HepG2 (cell line): ENCODE data around the gene LZTR1. TPM values are rescaled to one million over a fixed set of nuclear protein-coding genes. Genes with fewer than 3 reads are reported as not detected.

ENCODE experiments used
- BCL3 ChIP-seq: sonication (generic); formaldehyde crosslinking; IDR thresholded peaks from 2 replicates; pipeline ENCODE4 v1.5.1; 2020; ENCODE audit warnings: mild to moderate bottlenecking, missing genetic modification reagents, moderate library complexity
- FOSL2 ChIP-seq: sonication (generic); formaldehyde crosslinking; IDR thresholded peaks from 2 replicates; pipeline ENCODE4 v1.4.0; 2020; ENCODE audit warnings: missing genetic modification reagents
- FOXA3 ChIP-seq: IDR thresholded peaks from 2 replicates; pipeline ENCODE4 v1.6.1; 2016; ENCODE audit warnings: missing genetic modification reagents, missing compliant biosample characterization
- GLI4 ChIP-seq: sonication (generic); formaldehyde crosslinking; IDR thresholded peaks from 2 replicates; pipeline ENCODE4 v1.5.1; 2020; ENCODE audit warnings: missing genetic modification reagents, mild to moderate bottlenecking, moderate library complexity, borderline replicate concordance
- GTF2F1 ChIP-seq: fragments of 150-350 bp; IDR thresholded peaks from 2 replicates; pipeline ENCODE4 v1.6.1; 2014; ENCODE audit warnings: low read length
- HHEX ChIP-seq: IDR thresholded peaks from 2 replicates; pipeline ENCODE4 v1.6.1; 2016; ENCODE audit warnings: control low read depth
- IRF9 ChIP-seq: sonication (generic); formaldehyde crosslinking; IDR thresholded peaks from 2 replicates; pipeline ENCODE4 v1.8.0; 2022; ENCODE audit warnings: missing genetic modification reagents, mild to moderate bottlenecking, borderline replicate concordance
- MAFK ChIP-seq, 2 experiments: IDR thresholded peaks in 1 of 2; conservative IDR thresholded peaks in 1 of 2; 2 replicates each; pipeline ENCODE4 v1.6.1; 2011; ENCODE audit warnings: improper control_type of control experiment in 2 of 2, low read length in 2 of 2
- MBNL3 ChIP-seq: fragments of 250-450 bp; sonication (Bioruptor Pico); conservative IDR thresholded peaks from 2 replicates; pipeline ENCODE4 v1.8.0; 2022; ENCODE audit warnings: mild to moderate bottlenecking, inconsistent platforms
- MED1 ChIP-seq: sonication (generic); formaldehyde crosslinking; IDR thresholded peaks from 2 replicates; pipeline ENCODE4 v1.4.0; 2020; ENCODE audit warnings: missing genetic modification reagents
- MIXL1 ChIP-seq: IDR thresholded peaks from 2 replicates; pipeline ENCODE4 v1.6.1; 2016
- NFIC ChIP-seq: IDR thresholded peaks from 2 replicates; pipeline ENCODE4 v1.6.1; 2012; ENCODE audit warnings: mild to moderate bottlenecking, low read length, inconsistent platforms
- PBX3 ChIP-seq: sonication (generic); formaldehyde crosslinking; IDR thresholded peaks from 2 replicates; pipeline ENCODE4 v1.8.1; 2023; ENCODE audit warnings: missing genetic modification reagents, inconsistent platforms, borderline replicate concordance
- RCOR2 ChIP-seq: IDR thresholded peaks from 2 replicates; pipeline ENCODE4 v1.6.1; 2016; ENCODE audit warnings: missing biosample characterization, missing genetic modification reagents
- RNF2 ChIP-seq: fragments of 450-650 bp; conservative IDR thresholded peaks from 2 replicates; pipeline ENCODE4 v1.6.1; 2016; ENCODE audit warnings: low read depth
- SALL1 ChIP-seq: sonication (generic); formaldehyde crosslinking; IDR thresholded peaks from 2 replicates; pipeline ENCODE4 v1.8.0; 2022; ENCODE audit warnings: mild to moderate bottlenecking, missing genetic modification reagents
- SALL2 ChIP-seq: sonication (generic); formaldehyde crosslinking; IDR thresholded peaks from 2 replicates; pipeline ENCODE4 v1.8.1; 2023; ENCODE audit warnings: mild to moderate bottlenecking, missing genetic modification reagents, inconsistent platforms
- ZMYM4 ChIP-seq: sonication (generic); formaldehyde crosslinking; IDR thresholded peaks from 2 replicates; pipeline ENCODE4 v1.8.1; 2023; ENCODE audit warnings: mild to moderate bottlenecking, missing genetic modification reagents
- ZNF274 ChIP-seq: sonication (generic); formaldehyde crosslinking; IDR thresholded peaks from 2 replicates; pipeline ENCODE4 v1.5.1; 2020; ENCODE audit warnings: mild to moderate bottlenecking, missing genetic modification reagents
- ZNF333 ChIP-seq: sonication (generic); formaldehyde crosslinking; IDR thresholded peaks from 2 replicates; pipeline ENCODE4 v1.4.0; 2020; ENCODE audit warnings: mild to moderate bottlenecking, missing genetic modification reagents, borderline replicate concordance
- ZNF510 ChIP-seq: sonication (generic); formaldehyde crosslinking; IDR thresholded peaks from 2 replicates; pipeline ENCODE4 v1.4.0; 2020; ENCODE audit warnings: low read depth, mild to moderate bottlenecking, missing genetic modification reagents
- ZNF549 ChIP-seq: sonication (generic); formaldehyde crosslinking; IDR thresholded peaks from 2 replicates; pipeline ENCODE4 v1.5.0; 2020; ENCODE audit warnings: missing genetic modification reagents
- polyA plus RNA-seq, 8 experiments: library from polyadenylated mRNA; depleted of rRNA in 3 of 8; stranded (reverse) in 7 of 8; unstranded in 1 of 8; fragments of >200 nt; fragmentation: Illumina TruSeq in 4 of 8; extraction: Trizol in 4 of 8; gene quantifications; 2 replicates each; pipeline versions ENCODE4 v1.2.1 to v1.2.3, GENCODE V29; 2011 to 2016; ENCODE audit warnings: low read depth in 4 of 8, missing spikeins in 1 of 8, mixed read lengths in 1 of 8; ENCODE audit not compliant: insufficient read depth in 1 of 8
- total RNA-seq, 5 experiments: library from RNA; depleted of rRNA; stranded (reverse); fragments of >200 nt; fragmentation: Illumina TruSeq; extraction: Trizol; gene quantifications; 2 replicates each; pipeline ENCODE4 v1.2.3, GENCODE V29; 2016; ENCODE audit warnings: low read depth in 1 of 5
- TF ChIP-seq, protein P1 (sequence below): sonication (generic); formaldehyde crosslinking; IDR thresholded peaks from 2 replicates; pipeline ENCODE4 v1.8.0; 2022; ENCODE audit warnings: mild to moderate bottlenecking, missing genetic modification reagents
- TF ChIP-seq, protein P2 (sequence below): sonication (generic); formaldehyde crosslinking; IDR thresholded peaks from 2 replicates; pipeline ENCODE4 v1.8.0; 2022; ENCODE audit warnings: missing genetic modification reagents, mild to moderate bottlenecking, inconsistent platforms, borderline replicate concordance
- TF ChIP-seq, protein P3 (sequence below): sonication (generic); formaldehyde crosslinking; IDR thresholded peaks from 2 replicates; pipeline ENCODE4 v1.8.1; 2023; ENCODE audit warnings: mild to moderate bottlenecking, moderate library complexity, missing genetic modification reagents

LZTR1 gene
- total and polyA plus RNA-seq, 2 of the 13 experiments (the other 11 are each of a cell fraction or from before 2014, with no cell fraction given), result 21.8 to 22.4 TPM

GRCh38 chr22:20957102-20957682 lies 24.9 kb upstream of the LZTR1 start (continued):
- TF ChIP-seq RCOR2 (CRISPR knock-in tag), result no peak; the same call in 1 of the 2 replicates
- TF ChIP-seq, protein P1, sequence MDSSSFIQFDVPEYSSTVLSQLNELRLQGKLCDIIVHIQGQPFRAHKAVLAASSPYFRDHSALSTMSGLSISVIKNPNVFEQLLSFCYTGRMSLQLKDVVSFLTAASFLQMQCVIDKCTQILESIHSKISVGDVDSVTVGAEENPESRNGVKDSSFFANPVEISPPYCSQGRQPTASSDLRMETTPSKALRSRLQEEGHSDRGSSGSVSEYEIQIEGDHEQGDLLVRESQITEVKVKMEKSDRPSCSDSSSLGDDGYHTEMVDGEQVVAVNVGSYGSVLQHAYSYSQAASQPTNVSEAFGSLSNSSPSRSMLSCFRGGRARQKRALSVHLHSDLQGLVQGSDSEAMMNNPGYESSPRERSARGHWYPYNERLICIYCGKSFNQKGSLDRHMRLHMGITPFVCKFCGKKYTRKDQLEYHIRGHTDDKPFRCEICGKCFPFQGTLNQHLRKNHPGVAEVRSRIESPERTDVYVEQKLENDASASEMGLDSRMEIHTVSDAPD (CRISPR knock-in tag), result no peak
- TF ChIP-seq, protein P2, sequence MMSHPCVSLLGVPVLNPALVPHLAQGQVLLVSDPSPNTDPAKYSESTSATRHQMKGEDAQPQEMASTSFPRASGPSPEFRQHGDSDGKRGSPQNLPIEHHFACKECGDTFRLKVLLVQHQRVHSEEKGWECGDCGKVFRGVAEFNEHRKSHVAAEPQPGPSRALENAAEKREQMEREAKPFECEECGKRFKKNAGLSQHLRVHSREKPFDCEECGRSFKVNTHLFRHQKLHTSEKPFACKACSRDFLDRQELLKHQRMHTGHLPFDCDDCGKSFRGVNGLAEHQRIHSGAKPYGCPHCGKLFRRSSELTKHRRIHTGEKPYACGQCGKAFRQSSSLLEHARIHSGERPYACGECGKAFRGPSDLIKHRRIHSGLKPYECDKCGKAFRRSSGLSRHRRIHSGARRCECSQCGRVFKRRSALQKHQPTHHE (CRISPR knock-in tag), result no peak
- no peak for TF ChIP-seq HHEX (CRISPR knock-in tag)
- TF ChIP-seq PBX3 (CRISPR knock-in tag), result no peak
- TF ChIP-seq NFIC, result no peak
- TF ChIP-seq ZMYM4 (CRISPR knock-in tag), result no peak
- no peak for TF ChIP-seq MED1 (CRISPR knock-in tag)
- no peak for TF ChIP-seq MBNL3 (CRISPR knock-in tag)
- no peak for TF ChIP-seq GTF2F1
- no peak for TF ChIP-seq IRF9 (CRISPR knock-in tag)
- TF ChIP-seq ZNF274 (CRISPR knock-in tag), result peak; percentile 39; the same call in 1 of the 2 replicates
- no peak for TF ChIP-seq RNF2
- TF ChIP-seq, protein P3, sequence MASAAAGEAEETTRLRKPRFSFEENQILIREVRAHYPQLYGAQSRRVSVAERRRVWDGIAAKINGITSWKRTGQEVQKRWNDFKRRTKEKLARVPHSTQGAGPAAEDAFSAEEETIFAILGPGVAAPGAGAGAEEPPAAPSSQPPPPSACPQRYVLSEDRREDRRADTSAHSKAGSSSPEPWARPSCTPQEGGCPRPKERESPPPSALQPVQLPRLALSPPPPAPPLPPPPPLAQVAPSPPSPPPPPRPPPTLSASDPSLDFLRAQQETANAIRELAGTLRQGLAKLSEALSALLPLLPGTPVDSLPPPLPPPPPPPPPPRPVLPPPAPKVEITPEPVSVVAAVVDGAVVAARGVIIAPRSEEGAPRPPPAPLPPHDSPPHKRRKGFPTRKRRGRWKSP (CRISPR knock-in tag), result peak; percentile 21; the same call in 1 of the 2 replicates
- TF ChIP-seq BCL3 (CRISPR knock-in tag), result no peak
- no peak for TF ChIP-seq GLI4 (CRISPR knock-in tag)
- 0 out of 2 replicates have a peak, but pooled peaks have one; percentile 17 for TF ChIP-seq SALL2
- no peak for TF ChIP-seq ZNF510 (CRISPR knock-in tag)
- TF ChIP-seq MIXL1 (CRISPR knock-in tag), result no peak
- no peak for TF ChIP-seq FOSL2 (CRISPR knock-in tag)
- no peak for TF ChIP-seq ZNF549 (CRISPR knock-in tag)
- no peak for TF ChIP-seq FOXA3 (CRISPR knock-in tag)
- no peak for TF ChIP-seq MAFK (conservative IDR thresholded peaks at IDR 0.05 in 1 of 2, IDR thresholded peaks at IDR 0.05 in 1 of 2; ENCODE audit: low read length in 2 of 2)
- peak; percentile 51; the same call in 1 of the 2 replicates for TF ChIP-seq SALL1 (CRISPR knock-in tag)
- TF ChIP-seq ZNF333, result peak; percentile 64; the same call in 1 of the 2 replicates
